Measurements from ENCODE around the gene SENP7. TPM values are rescaled to one million over a fixed set of nuclear protein-coding genes. Genes with fewer than 3 reads are reported as not detected.
"Not testable (repeated sequence)": the region's sequence is repeated elsewhere in the genome, so short reads cannot be mapped to it uniquely, and the experiment has no call there.

Gene SENP7, protein sequence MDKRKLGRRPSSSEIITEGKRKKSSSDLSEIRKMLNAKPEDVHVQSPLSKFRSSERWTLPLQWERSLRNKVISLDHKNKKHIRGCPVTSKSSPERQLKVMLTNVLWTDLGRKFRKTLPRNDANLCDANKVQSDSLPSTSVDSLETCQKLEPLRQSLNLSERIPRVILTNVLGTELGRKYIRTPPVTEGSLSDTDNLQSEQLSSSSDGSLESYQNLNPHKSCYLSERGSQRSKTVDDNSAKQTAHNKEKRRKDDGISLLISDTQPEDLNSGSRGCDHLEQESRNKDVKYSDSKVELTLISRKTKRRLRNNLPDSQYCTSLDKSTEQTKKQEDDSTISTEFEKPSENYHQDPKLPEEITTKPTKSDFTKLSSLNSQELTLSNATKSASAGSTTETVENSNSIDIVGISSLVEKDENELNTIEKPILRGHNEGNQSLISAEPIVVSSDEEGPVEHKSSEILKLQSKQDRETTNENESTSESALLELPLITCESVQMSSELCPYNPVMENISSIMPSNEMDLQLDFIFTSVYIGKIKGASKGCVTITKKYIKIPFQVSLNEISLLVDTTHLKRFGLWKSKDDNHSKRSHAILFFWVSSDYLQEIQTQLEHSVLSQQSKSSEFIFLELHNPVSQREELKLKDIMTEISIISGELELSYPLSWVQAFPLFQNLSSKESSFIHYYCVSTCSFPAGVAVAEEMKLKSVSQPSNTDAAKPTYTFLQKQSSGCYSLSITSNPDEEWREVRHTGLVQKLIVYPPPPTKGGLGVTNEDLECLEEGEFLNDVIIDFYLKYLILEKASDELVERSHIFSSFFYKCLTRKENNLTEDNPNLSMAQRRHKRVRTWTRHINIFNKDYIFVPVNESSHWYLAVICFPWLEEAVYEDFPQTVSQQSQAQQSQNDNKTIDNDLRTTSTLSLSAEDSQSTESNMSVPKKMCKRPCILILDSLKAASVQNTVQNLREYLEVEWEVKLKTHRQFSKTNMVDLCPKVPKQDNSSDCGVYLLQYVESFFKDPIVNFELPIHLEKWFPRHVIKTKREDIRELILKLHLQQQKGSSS
- 31.4 and 48.0 TPM in 2 replicates for total RNA-seq (ENCODE audit: low replicate concordance)

- H3K4me3 Mint-ChIP-seq, result peak within 1 kb of the TSS; percentile 96
- no peaks in the 10 kb centered on the region for H4K20me1 ChIP-seq (ENCODE audit: low read depth)
- no peak for TF ChIP-seq EZH2phosphoT487 (IDR thresholded peaks at IDR 0.05)
- peak; percentile 13 for TF ChIP-seq EZH2 (IDR thresholded peaks at IDR 0.05)
- peak within 1 kb of the TSS; percentile 98 for H3K27ac Mint-ChIP-seq
- peak within 1 kb of the TSS; percentile 95 for H2AFZ ChIP-seq (replicated peaks)
- peaks cover 11% of the 10 kb centered on the region for H3K4me1 ChIP-seq
- no peaks in the 10 kb centered on the region for H3K36me3 ChIP-seq
- H3F3A ChIP-seq (ENCODE audit: low read depth), result peaks cover 24% of the 10 kb centered on the region
- H3K4me1 Mint-ChIP-seq, result peaks cover 7% of the 10 kb centered on the region
- H3K36me3 Mint-ChIP-seq, result peaks cover 7% of the 10 kb centered on the region
- no peaks in the 10 kb centered on the region for H3K9me3 Mint-ChIP-seq
- H3K79me2 ChIP-seq (ENCODE audit: low read depth), result peaks cover 21% of the 10 kb centered on the region
- H3K9me3 ChIP-seq (ENCODE audit: low read depth), result no peaks in the 10 kb centered on the region
- H3K27ac ChIP-seq, result peak within 1 kb of the TSS; percentile 89
- H3K27me3 Mint-ChIP-seq (ENCODE audit: insufficient read depth, low read depth), result peaks cover 9% of the 10 kb centered on the region
- no peaks in the 10 kb centered on the region for H3K27me3 ChIP-seq
- peak within 1 kb of the TSS; percentile 39 for H3K9ac ChIP-seq
- peak within 1 kb of the TSS; percentile 88 for H3K4me2 ChIP-seq
- peak within 1 kb of the TSS; percentile 77 for H3K4me3 ChIP-seq
- peak; percentile 88 for DNase-seq (ENCODE audit: low spot score)
Observed at GRCh38 chr3:101512646-101513418, at the start of gene SENP7. SENP7 (minus strand) TSS chr3:101513212; CDS start chr3:101513130, 82 bp downstream.

GRCh38 chr3:101561630-101562328, 48.8 kb upstream of the SENP7 start, which contains the start of gene TRMT10C:
TRMT10C (plus strand) TSS chr3:101561868; CDS start chr3:101564782, 2,914 bp downstream.
- peaks cover 37% of the 10 kb centered on the region for H3F3A ChIP-seq (ENCODE audit: low read depth)
- Mint-ChIP-seq H3K27me3 (ENCODE audit: insufficient read depth, low read depth) (no peaks in the 10 kb centered on the region), H3K36me3 (peaks cover 18% of the 10 kb centered on the region), H3K9me3 (no peaks in the 10 kb centered on the region), H3K4me3 (peak within 1 kb of the TSS; percentile 99), H3K4me1 (peaks cover 11% of the 10 kb centered on the region), H3K27ac (peak within 1 kb of the TSS; percentile 96)
- H3K79me2 ChIP-seq (ENCODE audit: low read depth), result peaks cover 51% of the 10 kb centered on the region
- H3K9ac ChIP-seq, result peak within 1 kb of the TSS; percentile 95
- peak within 1 kb of the TSS; percentile 97 for H2AFZ ChIP-seq (replicated peaks)
- H3K4me3 ChIP-seq, result peak within 1 kb of the TSS; percentile 90
- H3K4me1 ChIP-seq, result peaks cover 6% of the 10 kb centered on the region
- H4K20me1 ChIP-seq (ENCODE audit: low read depth), result peaks cover 42% of the 10 kb centered on the region
- no peaks in the 10 kb centered on the region for H3K9me3 ChIP-seq (ENCODE audit: low read depth)
- H3K36me3 ChIP-seq, result peaks cover 26% of the 10 kb centered on the region
- peak within 1 kb of the TSS; percentile 92 for H3K27ac ChIP-seq
- peaks cover 5% of the 10 kb centered on the region for H3K27me3 ChIP-seq
- DNase-seq (ENCODE audit: low spot score), result peak; percentile 96
- H3K4me2 ChIP-seq, result peak within 1 kb of the TSS; percentile 84
- TF ChIP-seq EZH2 (IDR thresholded peaks at IDR 0.05) (peak; percentile 44), CTCF (IDR thresholded peaks at IDR 0.05) (no peak), EZH2phosphoT487 (IDR thresholded peaks at IDR 0.05) (no peak)

DNA sequence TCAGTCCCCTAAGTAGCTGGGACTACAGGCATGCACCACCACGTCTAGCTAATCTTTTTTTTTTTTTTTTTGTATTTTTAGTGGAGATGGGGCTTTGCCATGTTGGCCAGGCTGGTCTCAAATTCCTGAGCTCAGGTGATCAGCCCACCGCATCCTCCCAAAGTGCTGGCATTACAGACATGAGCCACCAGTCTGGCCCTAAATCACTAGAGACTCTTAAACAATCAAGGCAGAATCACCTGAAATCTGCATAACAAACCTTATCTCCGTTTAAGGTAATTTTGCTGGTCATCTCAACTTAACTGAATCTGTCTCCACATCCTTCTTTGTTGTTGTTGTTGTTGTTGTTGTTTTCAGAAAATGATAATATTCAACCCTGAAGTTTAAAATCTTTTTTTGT, 43.1 kb upstream of the SENP7 start:
- no peak for TF ChIP-seq EZH2phosphoT487 (IDR thresholded peaks at IDR 0.05)
- TF ChIP-seq CTCF (IDR thresholded peaks at IDR 0.05), result no peak
- no peak for TF ChIP-seq EZH2 (IDR thresholded peaks at IDR 0.05)

DNA sequence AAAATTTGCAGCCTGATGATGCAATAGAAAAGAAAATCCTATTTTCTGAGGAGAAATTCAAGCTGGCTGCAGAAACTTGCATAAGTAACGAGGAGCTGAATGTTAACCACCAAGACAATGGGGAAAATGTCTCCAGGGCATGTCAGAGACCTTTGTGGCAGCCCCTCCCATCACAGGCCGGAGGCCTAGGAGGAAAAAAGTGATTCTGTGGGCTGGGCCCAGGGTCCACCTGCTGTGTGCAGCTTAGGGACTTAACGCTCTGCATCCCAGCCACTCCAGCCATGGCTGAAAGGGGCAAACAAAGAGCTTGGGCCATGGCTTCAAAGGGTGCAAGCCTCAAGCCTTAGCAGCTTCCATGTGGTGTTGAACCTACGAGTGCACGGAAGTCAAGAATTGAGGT, 40.4 kb upstream of the SENP7 start:
- H2AFZ ChIP-seq (replicated peaks), result not testable (repeated sequence)

More for the DNA sequence above, 43.1 kb upstream of the SENP7 start:
- no peak overlapping the region for H3K4me3 ChIP-seq
- no peaks in the 10 kb centered on the region for H3K4me1 ChIP-seq
- no peaks in the 10 kb centered on the region for H3K36me3 Mint-ChIP-seq
- H3K4me2 ChIP-seq, result no peak overlapping the region
- H3K4me3 Mint-ChIP-seq, result no peak overlapping the region
- H3K36me3 ChIP-seq, result no peaks in the 10 kb centered on the region
- no peaks in the 10 kb centered on the region for H3K4me1 Mint-ChIP-seq
- no peaks in the 10 kb centered on the region for H3K27me3 Mint-ChIP-seq (ENCODE audit: insufficient read depth, low read depth)
- H3K9me3 ChIP-seq (ENCODE audit: low read depth), result no peaks in the 10 kb centered on the region
- no peaks in the 10 kb centered on the region for H3K79me2 ChIP-seq (ENCODE audit: low read depth)
- no peak for DNase-seq (ENCODE audit: low spot score)
- no peaks in the 10 kb centered on the region for H4K20me1 ChIP-seq (ENCODE audit: low read depth)
- H2AFZ ChIP-seq (replicated peaks), result no peak overlapping the region
- H3F3A ChIP-seq (ENCODE audit: low read depth), result peaks cover 4% of the 10 kb centered on the region
- no peak overlapping the region for H3K27ac Mint-ChIP-seq
- peaks cover 9% of the 10 kb centered on the region for H3K9me3 Mint-ChIP-seq
- no peak overlapping the region for H3K27ac ChIP-seq
- peaks cover 5% of the 10 kb centered on the region for H3K27me3 ChIP-seq
- H3K9ac ChIP-seq, result no peak overlapping the region

More for the DNA sequence above, 40.4 kb upstream of the SENP7 start:
- not testable (repeated sequence) for H3K4me3 ChIP-seq; H3K27me3 Mint-ChIP-seq (ENCODE audit: insufficient read depth, low read depth); H3K4me3 Mint-ChIP-seq; H3K36me3 Mint-ChIP-seq; H3F3A ChIP-seq (ENCODE audit: low read depth); H3K4me1 ChIP-seq; H3K9me3 ChIP-seq (ENCODE audit: low read depth); H3K4me2 ChIP-seq; H3K9ac ChIP-seq; H4K20me1 ChIP-seq (ENCODE audit: low read depth); H3K27me3 ChIP-seq; H3K27ac Mint-ChIP-seq; H3K4me1 Mint-ChIP-seq; DNase-seq (ENCODE audit: low spot score); H3K79me2 ChIP-seq (ENCODE audit: low read depth); H3K36me3 ChIP-seq; H3K27ac ChIP-seq
- peaks cover 13% of the 10 kb centered on the region for H3K9me3 Mint-ChIP-seq
